GM19035 (cell line): ENCODE data around the gene SH2D3C.

Experiments used
- ATAC-seq: cut with Tn5 transposase; IDR thresholded peaks from one replicate; pipeline ENCODE4 v1.9.1; 2021; ENCODE audit not compliant: unreplicated experiment

The SH2D3C gene

DNA sequence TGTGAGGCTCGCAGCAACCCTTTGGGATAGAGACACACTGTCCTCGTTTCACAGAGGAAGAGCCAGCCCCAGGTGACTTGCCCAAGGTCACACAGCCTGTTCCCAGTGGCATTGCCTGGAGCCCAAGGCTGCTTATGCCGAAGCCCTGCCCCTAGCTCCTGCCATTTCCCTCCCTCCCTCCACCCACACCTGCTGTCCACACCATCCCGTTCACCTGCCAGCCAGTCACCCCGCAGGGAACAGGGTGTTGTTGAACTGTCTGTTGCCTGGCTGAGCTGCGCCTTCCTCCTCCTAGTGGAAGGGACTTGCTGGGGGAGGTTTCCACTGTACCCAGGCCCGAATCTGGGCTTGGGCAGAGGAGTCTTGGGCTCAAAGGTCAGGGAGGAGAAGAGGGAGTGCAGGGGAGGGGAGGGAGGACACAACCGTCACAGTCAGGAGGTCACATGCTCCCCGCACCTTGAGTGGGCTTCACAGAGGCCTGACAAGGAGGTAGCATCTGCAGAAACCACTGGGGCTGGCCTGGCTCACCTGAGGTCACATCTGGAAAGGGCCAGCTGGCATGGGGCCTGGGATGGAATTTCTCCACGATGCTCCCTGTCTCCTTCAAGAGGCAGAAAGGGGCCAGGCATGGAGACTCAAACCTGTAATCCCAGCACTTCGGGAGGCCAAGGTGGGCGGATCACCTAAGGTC is 56.3 kb downstream of the SH2D3C start:
- no peak for ATAC-seq

DNA sequence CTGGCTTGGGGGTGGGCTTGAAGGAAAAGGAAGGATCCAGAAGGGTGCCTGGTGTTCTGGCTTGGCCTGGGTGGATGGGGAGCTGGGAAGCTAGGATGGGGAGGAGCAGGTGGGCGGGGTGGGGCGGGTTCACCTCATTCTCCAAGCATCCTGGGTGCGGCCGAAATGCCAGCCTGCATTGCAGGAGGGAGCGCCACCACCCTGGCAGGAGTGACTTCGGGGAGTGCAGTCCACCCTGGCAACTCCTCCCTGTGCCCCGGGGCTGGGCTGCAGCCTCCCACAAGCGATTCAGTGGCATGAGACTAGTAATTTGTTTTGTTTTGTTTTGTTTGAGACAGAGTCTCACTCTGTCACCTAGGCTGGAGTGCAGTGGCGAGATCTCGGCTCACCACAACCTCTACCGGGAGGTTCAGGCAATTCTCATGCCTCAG is 57.1 kb downstream of the SH2D3C start:
- no peak for ATAC-seq

DNA sequence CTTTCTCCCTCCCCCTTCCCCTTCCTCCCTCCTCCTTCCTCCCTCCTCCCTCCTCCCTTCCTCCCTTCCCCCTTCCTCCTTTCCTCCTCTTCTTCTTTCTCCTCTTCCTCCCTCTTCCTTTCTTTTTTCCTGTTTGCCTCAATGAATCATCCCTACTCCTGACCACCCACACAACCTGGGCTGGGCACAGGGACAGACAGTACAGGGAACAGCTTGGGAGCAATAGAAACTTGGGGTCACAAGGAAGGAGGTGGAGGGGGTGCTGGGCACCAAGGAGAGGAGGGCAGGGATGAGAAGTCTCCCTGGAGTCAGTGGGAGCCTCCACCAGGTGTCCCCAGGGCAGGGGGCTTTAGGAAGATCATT is 57.6 kb downstream of the SH2D3C start:
- no peak for ATAC-seq

DNA sequence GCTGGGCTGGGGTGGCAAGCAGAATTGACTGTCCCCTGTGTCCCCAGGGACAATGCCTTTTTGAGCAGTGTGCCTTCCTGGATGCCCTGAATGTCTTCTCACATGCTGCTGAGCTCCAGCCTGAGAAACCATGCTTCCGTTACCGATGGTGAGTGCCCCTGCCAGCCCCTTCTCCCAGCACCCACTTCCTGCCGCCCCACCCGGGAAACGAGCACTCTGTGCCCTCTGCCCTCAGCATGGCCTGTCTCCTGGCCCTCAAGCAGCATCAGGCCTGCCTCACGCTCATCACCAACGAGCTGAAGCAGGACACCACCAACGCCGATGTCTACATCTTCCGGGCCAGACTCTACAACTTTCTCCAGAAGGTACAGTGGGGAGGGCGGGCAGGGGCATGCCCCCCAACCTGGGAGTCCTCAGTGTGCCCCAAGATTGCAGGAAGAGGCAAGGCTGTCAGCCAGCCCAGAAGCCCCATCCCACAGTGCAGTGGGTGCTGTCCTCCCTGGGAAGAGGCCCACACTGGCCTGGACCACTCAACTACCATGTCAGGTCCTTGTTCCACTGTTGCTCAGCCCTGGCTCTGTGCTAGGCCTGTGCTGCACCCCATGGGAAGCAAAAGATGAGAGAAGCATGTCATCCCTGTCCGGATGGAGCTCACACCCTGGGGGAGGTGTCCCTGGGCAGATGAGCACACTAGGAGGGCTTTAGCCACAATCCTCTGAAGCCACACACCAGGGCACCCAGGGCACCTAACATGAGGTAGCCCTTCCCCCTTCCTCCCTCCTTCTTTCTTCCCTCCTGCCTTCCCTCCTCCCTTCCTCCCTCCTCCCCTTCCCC is 58.2 kb downstream of the SH2D3C start:
- ATAC-seq = no peak

DNA sequence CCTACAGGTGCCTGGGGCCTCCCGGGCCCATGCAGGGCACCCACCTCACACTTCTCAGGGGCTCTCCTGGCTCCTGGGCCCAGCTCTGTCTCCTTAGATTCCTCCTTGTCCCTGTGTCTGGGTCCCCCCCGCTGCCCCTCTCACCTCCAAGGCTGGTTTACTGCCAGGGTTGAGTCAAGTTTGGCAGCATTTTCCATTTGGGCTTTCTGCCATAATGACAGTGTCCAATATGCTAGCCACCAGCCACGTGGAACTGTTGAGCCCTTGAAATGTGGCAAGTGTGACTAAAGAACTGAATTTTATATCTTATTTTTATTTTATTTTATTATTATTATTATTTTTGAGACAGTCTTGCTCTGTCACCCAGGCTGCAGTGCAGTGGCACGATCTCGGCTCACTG is 60.7 kb downstream of the SH2D3C start:
- ATAC-seq = no peak

DNA sequence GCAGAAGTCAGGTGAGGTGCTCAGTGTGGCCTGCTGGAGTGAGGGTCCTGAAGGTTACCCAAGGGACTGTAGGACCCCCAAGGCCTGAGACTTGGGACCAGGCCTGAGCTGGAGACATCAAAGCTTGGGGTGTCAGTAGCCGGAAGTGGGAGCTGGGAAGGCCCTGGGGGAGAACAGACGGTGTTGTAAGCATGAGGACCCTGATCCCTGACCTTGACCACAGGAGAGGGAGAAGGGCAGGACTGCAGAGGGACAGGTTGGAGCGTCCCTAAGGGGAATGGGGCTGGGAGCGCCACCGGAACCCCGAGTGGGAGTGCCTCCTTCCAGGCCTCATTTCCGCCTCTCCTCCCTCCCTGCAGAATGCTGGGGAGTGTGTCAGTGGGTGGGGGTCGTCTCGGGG is 62.1 kb downstream of the SH2D3C start:
- ATAC-seq = no peak

DNA sequence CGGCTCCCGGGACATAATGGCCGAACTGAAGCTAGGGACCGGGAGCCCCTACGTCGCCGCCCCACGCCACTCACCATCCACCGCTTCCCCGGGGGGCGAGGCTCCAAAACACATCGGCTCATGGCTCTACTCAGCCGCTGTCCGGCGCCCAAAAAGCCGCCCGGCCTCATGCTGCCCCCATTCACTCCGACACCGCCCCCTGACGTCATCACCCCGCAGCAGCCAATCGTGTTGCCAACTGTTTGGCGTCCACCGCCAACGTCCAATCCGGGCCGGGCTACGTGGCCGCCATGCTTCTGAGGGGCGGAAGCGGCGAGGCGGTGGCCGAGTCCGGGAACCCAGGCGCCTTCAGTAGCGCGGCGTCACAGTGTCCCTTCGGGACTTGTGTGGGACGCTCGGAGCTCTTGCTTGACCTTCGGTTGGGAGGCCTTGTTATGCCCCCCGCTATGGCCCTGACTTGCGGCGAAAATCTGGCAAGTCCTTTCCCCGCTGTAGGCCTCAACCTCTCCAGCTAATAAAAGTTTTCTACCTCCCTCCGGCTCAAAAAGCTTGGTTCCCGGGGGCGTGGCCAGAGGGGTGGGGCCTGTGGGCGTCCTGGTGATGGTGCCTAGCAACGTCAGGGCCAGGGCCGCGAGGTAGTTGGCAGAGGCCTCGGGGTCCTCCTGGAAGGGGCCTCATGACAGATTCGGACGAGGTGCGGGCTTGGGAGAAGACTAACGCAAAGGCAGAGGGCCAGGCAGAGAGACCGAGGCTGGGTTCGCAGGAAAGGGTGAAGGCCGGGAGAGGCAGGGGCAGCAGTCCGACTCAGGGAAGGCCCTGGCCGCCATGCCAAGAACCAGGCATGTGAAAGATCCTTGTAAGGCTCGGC is 62.8 kb downstream of the SH2D3C start, which contains the start of the genes PTRH1 and TTC16:
PTRH1 (minus strand) TSS at position 194 of the 868 bp plus-strand sequence; CDS start at position 170, 24 bp downstream.
TTC16 (plus strand) TSS at position 610 of the 868 bp plus-strand sequence; CDS start at position 677, 67 bp downstream.
- peak; percentile 93 for ATAC-seq

DNA sequence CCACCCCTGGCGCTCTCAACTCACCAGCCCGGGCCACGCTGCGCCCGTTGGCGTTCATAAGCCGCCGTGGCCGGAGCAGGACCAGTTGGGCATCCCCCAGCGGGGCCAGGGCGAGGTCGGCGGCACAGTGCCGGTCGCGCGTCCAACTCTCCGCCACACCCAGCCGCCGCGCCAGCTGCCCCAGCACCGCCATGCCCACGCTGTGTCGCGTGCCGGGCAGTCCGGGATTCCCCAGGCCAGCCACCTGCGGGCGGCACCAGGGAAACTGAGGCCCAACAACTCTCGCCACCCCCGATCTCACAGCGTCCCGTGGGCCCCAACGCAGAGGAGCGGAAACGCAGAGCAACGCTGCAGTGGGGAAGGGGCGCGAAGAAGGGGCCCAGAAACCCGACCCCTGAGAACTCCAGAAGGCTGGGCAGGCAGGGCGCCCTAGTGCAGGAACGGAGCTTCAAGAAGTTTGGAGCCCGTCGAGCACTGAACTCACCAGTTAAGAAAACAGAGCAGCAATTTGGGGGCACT is 63.5 kb downstream of the SH2D3C start:
- peak; percentile 3 for ATAC-seq

DNA sequence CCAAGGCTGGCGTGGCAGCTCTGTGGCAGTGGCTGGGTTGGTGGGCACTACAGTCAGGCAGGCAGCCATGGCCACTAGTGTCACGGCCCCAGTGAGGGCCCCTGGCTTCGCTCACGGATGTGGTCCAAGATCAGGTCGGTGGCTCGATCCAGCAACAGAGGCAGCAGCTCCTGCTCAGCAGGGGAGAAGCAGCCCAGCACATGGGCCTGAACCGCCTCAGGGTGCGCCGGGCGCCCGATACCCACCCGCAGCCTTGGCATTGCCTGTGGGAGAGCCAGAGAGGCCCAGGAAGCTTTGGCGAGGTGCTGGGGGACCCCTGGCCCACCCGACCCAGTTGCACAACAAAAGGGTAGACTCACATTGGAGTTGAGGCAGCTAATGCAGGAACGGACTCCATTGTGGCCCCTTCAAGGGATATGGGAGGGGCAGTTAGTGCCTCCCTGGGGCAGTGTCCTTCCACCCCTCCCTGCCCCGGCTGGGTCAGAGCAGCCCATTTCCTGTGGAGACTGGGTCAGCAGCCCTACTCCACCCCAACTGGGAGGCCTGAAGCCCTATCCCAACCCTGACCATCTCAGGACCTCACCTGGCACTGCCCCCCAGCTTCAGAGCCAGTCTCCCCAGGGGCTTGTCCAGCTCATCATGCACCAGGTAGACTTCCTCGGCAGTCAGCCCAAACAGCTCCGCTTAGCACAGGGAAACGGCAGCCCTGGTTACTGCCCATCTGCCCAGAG is 64.3 kb downstream of the SH2D3C start:
- no peak for ATAC-seq

DNA sequence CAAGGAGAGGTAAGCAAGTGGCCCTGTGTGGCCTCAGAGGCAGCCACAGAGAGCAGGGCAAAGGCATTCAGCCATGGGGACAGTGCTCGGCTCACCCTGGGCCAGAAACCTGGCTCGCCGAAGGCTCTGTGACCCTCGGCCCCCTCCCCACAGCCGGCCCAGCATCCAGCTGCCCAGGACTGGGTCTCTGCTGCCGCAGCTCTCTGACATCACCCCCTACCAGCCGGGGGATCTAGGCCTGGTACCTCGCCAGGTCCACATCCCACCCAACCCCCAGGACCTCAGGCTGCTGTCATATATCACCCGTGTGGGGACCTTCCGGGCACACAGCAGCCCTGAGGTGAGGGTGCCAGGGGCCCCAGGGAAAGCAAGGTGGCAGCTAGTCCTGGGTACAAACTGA is 65.6 kb downstream of the SH2D3C start:
- ATAC-seq = no peak

DNA sequence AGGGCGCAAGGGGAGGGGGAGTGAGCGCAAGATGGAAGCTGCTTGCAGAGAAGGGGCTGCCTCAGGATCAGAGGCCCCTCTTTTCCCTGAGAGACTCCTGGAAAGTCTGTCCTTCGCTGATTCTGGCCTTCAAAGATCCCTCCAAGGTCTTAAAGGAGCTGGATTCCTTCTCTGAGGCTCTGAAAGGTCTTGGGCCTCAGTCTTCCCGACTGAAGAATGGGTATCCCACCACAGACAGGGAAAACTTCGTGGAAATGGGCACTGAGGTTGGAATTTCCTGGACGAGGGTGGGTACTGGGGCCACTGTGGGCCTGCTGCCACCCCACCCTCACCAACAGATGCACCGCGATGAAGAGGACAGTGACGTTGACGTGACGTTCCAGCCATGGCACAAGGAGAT is 66.1 kb downstream of the SH2D3C start:
- ATAC-seq = no peak

DNA sequence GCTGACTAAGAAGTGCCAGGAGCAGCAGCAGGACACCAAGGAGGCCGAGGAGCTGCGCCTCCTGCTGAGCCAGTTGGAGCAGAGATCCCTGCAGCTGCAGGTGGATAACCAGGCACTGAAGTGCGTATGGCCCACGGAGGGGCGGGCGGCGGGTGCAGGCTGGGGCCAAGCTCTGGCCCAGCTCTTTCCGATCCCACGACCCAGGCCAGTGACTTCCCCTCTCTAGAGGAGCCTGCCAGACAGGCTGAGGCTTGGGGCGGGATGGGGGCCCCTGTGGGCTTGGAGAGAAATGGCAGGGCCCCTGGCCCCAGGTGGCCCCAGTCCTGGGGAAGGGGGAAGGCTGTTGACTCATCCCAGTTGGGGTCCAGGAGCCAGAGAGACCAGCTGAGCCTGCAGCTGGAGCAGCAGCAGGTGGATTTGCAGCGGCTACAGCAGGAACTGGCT is 66.6 kb downstream of the SH2D3C start:
- ATAC-seq = no peak

DNA sequence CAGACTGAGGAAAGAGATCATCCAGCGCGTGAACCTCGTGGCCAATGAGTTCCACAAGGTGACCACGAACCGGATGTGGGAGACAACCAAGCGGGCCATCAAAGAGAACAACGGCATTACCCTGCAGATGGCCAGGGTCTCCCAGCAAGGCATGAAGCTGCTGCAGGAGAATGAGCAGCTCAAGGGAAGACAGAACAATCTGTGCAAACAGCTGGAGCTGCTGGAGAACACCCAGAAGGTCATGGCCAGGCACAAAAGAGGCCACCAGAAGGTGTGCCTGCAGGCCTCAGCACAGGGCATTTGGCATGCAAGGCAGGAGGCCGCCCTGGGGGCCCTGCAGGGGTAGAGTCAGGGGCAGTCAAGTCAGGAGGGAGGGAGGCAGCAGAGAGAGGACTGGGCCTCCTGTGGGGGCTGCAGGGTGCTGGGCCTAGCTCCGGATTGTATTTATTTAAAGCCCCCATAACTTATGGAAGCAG is 67.2 kb downstream of the SH2D3C start:
- no peak for ATAC-seq

DNA sequence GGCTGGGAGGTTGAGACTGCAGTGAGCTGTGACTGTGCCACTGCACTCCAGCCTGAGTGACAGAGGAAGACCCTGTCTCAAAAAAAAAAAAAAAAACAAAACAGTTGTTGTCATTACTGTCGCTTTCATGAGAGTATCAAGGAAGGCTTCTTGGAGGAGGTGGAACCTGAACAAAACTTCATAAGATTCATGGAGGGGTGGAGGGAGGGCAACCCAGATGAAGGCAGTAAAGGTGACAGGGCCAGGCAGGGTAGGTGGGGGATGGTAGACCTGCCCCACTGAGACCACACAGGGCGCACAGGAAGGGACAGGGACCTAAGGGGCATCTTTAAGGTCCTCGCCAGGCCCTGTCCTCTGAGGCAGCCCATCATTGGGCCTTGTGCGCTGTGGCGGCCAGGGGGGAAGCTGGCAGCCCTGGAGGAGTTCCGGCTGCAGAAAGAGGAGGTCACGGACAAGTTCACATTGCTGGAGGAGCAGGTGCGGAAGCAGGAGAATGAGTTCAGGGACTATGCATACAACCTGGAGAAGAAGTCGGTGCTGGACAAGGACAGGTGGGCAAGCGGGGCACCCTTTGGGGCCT is 68.2 kb downstream of the SH2D3C start:
- no peak for ATAC-seq

DNA sequence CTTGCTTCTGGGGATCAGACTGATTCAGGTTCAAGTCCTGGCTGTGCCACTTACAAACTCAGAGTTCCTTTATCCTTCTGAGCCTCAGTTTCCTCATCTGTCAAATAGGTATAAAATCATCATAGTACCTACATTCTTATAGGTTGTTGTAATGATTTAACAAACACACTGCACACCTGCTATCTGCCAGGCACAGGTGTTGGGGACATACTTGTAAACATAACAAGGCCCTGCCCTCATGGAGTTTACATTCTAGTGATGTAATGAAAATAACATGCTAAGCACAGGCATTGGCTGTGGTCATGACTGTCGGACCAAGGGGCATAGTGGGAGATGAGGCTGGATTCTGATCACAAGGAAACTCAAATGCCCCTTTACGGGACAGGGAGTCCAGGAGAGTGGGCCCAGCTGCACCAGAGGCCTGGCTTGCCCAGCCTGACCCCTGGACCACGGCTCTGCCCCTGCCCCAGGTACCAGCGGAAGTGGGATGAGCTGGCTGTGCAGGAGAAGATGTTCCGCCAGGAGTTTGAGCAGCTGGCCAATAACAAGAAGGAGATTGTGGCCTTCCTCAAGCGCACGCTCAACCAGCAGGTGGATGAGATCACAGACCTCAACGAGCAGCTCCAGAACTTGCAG is 69.4 kb downstream of the SH2D3C start:
- ATAC-seq = no peak

DNA sequence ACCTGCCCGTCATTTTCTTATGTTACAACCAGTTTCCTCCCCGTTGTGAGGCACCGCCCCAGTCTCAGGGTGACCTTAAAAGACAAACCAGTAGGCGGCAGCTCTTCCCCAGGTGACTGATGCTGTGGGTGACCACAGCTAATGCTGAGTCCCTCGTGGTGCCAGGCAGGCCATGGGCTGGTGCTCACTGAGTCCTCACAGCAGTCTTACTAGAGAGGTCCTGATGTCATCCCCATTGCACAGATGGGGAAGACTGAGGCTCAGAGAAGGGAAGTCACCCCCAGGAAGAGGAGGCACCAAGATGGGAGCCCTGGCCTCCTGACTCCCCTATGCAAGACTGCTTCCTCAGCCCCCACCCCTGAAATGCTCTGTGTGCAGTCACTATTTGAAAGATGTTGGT is 70.7 kb downstream of the SH2D3C start:
- no peak for ATAC-seq

DNA sequence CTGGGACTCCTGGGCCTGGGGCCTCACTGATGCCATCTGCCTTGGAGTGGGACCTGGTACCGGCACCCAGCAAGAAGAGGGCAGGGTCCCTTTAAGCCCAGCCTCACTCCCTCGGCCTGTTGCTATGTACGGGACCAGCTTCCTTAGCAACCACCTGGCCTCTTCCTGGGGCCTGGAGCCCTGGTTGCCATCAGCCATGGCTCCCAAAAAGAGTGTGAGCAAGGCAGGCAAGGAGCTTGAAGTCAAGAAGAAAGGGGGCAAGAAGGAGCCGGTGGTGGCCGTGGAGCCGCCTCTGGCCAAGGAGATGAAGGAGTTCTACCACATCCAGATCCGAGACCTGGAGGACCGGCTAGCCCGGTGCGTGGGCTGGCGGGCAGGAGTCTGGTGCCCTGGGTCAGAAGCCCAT is 71.6 kb downstream of the SH2D3C start, which contains the start of gene CFAP157:
CFAP157 (plus strand) TSS at position 153 of the 406 bp plus-strand sequence; CDS start at position 197, 44 bp downstream.
- no peak for ATAC-seq

DNA sequence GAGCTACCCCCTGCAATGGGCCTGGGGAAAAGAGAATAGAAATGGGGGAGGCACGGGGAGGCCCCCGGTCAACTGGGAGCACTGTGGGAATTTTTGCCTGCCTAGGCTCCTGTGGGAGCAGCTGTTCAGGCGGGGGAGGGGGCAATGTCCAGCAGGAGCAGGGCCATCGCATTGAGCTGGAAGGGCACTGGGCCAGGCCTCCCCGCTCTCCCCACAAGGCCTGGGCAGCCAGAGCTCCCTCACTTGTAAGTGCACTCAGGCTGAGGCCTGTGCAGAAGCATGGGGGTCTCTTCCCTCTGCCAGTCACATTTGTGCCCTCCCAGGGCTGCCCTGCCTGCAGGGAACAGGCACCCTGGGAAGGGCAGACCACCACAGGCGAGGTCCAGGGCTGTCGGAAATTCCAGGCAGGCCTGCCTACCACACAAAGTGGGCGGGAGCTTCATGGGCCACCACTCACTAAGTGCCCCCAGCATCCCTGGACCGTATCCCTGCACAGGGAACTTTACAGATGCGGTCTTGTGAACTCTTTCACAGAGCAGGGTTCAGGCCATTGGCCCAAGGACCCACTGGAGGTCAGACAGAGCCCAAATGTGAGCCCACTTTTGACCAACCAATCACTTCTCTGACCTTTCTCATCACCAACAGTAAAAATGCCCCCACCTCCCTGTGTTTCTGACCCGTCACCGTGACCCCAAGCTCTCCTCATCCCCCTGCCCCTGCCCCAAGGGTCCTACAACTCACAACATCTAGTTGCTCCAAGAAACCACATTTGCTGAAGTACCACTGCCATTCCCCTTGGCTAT is 72.7 kb downstream of the SH2D3C start:
- ATAC-seq = no peak
